Cardiac muscle cell (in vitro differentiated cells and primary cell): ENCODE data around the gene HEY2. TPM values are rescaled to one million over a fixed set of nuclear protein-coding genes. Genes with fewer than 3 reads are reported as not detected.
A peak's percentile ranks its signal among the peaks of the same experiment; 100 is the strongest.

Source experiments
- DNase-seq, 2 donors: peaks; one replicate each; pipeline versions ENCODE4 v3.0.0 to v3.0.0-alpha.2; 2010 to 2017; ENCODE audit warnings: low read depth in 1 of 2, low spot score in 1 of 2
- H3K27ac ChIP-seq: fragments of 200-600 bp; sonication (generic); 2 replicates; pipeline ENCODE4 v1.5.1; 2016
- H3K27me3 ChIP-seq: fragments of 200-600 bp; sonication (generic); 2 replicates; pipeline ENCODE4 v1.6.0; 2016; ENCODE audit warnings: control low read depth
- H3K36me3 ChIP-seq: fragments of 200-600 bp; sonication (generic); 2 replicates; pipeline ENCODE4 v1.5.1; 2016; ENCODE audit warnings: control low read depth
- H3K4me1 ChIP-seq: fragments of 200-600 bp; sonication (generic); 2 replicates; pipeline ENCODE4 v1.8.1; 2017; ENCODE audit warnings: low read depth, mild to moderate bottlenecking, mixed run types
- H3K4me3 ChIP-seq: fragments of 200-600 bp; sonication (generic); 2 replicates; pipeline ENCODE4 v1.5.1; 2016; ENCODE audit warnings: mild to moderate bottlenecking
- H3K9me3 ChIP-seq: fragments of 200-600 bp; sonication (generic); 2 replicates; pipeline ENCODE4 v1.5.1; 2017; ENCODE audit warnings: low read depth, mild to moderate bottlenecking, control low read depth
- polyA plus RNA-seq: library from polyadenylated mRNA; unstranded; fragments of >200 nt; fragmentation: Nextera tagmentation; extraction: Ambion mirVana; gene quantifications from 2 replicates; pipeline ENCODE4 v1.2.1, GENCODE V29; 2016
- total RNA-seq: library from RNA; depleted of rRNA; stranded (reverse); fragments of >200 nt; gene quantifications from 2 replicates; pipeline ENCODE4 v1.2.3, GENCODE V29; 2016
- TF ChIP-seq, protein P1 (sequence below): IDR thresholded peaks from 2 replicates; pipeline ENCODE4 v1.5.1; 2012; ENCODE audit warnings: low read depth, mild to moderate bottlenecking, low read length

Gene HEY2
- total and polyA plus RNA-seq, 2 experiments from 2014 or later, result 54.1 to 73.8 TPM

- Histone ChIP-seq H3K27me3 (peaks cover 11% of the 10 kb centered on the region), H3K9me3 (no peaks in the 10 kb centered on the region), H3K36me3 (peaks cover 11% of the 10 kb centered on the region), H3K4me3 (peak overlapping the region; percentile 84), H3K27ac (peak overlapping the region; percentile 92), H3K4me1 (peaks cover 29% of the 10 kb centered on the region)
- DNase-seq, result peak; percentile 25 to 35
- TF ChIP-seq, protein P1, sequence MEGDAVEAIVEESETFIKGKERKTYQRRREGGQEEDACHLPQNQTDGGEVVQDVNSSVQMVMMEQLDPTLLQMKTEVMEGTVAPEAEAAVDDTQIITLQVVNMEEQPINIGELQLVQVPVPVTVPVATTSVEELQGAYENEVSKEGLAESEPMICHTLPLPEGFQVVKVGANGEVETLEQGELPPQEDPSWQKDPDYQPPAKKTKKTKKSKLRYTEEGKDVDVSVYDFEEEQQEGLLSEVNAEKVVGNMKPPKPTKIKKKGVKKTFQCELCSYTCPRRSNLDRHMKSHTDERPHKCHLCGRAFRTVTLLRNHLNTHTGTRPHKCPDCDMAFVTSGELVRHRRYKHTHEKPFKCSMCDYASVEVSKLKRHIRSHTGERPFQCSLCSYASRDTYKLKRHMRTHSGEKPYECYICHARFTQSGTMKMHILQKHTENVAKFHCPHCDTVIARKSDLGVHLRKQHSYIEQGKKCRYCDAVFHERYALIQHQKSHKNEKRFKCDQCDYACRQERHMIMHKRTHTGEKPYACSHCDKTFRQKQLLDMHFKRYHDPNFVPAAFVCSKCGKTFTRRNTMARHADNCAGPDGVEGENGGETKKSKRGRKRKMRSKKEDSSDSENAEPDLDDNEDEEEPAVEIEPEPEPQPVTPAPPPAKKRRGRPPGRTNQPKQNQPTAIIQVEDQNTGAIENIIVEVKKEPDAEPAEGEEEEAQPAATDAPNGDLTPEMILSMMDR, result peak; percentile 8
Measured at GRCh38 chr6:125748406-125749172, 843 bp upstream of the HEY2 start.

GRCh38 chr6:125749865-125750691 is 646 bp downstream of the HEY2 start:
- peak overlapping the region; percentile 84 for H3K4me3 ChIP-seq
- TF ChIP-seq, protein P1, result no peak
- DNase-seq, result peak in 1 of 2 donors; percentile 58
- H3K27ac ChIP-seq, result peak overlapping the region; percentile 92
- H3K27me3 ChIP-seq, result peaks cover 11% of the 10 kb centered on the region
- H3K36me3 ChIP-seq, result peaks cover 23% of the 10 kb centered on the region
- peaks cover 38% of the 10 kb centered on the region for H3K4me1 ChIP-seq
- no peaks in the 10 kb centered on the region for H3K9me3 ChIP-seq

DNA sequence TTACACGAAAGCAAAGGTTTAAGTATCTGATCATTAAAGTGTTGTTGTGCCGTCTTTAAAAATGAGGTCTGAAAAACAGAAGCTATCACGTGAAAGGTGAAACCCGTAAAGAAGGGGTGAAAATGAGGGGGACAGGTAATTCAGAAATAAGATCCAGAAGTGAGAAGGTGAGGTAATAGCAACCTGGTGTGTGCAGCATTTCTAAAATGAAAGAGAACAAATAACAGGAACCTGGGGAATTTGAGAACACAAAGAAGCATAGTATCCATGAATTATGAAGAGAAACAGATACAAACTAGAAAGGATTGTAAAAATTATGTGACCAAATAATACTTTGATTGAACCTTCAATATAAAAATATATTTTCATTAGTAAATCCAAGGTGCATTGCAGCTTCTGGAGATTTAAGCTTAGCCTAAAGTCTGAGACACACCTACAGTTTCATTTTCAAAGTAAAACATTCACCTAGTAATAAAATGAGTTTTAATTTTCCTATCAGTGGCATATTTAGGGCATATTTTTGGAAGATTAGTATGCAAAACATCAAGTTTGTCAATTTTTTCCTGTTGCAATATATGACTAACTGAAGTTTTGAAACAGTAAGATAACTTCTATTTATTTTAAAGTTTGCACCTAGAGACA is 1.4 kb downstream of the HEY2 start:
- H3K27me3 ChIP-seq, result peaks cover 9% of the 10 kb centered on the region
- peak overlapping the region; percentile 92 for H3K27ac ChIP-seq
- DNase-seq, result no peak
- TF ChIP-seq, protein P1, result no peak
- peaks cover 40% of the 10 kb centered on the region for H3K4me1 ChIP-seq
- peak overlapping the region; percentile 84 for H3K4me3 ChIP-seq
- H3K9me3 ChIP-seq, result no peaks in the 10 kb centered on the region
- peaks cover 31% of the 10 kb centered on the region for H3K36me3 ChIP-seq

DNA sequence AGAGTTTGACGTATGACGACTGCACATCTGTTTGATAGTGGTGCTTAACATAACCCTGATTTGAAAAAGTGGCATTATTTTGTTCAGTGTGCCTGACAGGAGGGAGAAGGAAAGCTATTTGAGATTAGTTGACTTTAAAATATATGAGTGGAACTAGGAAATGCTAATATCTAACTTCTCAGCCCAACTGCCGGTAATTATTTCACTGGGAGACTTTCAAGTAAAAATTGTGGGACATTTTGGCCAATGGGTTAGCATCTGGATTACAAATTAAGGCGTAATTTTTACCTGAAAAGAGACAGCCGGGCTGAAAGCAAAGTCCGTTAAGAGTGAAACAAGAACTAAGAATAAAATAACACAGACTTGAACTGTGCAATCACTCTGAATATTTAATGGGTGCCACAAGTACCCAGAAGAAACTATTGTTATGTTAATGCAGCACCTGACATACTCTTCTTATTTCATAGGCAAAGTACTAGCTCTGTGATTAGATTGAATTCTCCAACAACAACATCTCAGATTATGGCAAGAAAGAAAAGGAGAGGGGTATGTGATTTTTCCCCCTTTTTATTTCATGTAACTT is 2.0 kb downstream of the HEY2 start:
- Histone ChIP-seq H3K9me3 (no peaks in the 10 kb centered on the region), H3K4me1 (peaks cover 36% of the 10 kb centered on the region), H3K27me3 (peaks cover 3% of the 10 kb centered on the region), H3K36me3 (peaks cover 33% of the 10 kb centered on the region), H3K4me3 (peak overlapping the region; percentile 84), H3K27ac (peak overlapping the region; percentile 92)
- TF ChIP-seq, protein P1, result no peak
- no peak for DNase-seq

- Histone ChIP-seq H3K36me3 (peaks cover 42% of the 10 kb centered on the region), H3K27ac (no peak overlapping the region), H3K4me3 (peak overlapping the region; percentile 84), H3K4me1 (peaks cover 36% of the 10 kb centered on the region), H3K27me3 (no peaks in the 10 kb centered on the region), H3K9me3 (no peaks in the 10 kb centered on the region)
- TF ChIP-seq, protein P1, result no peak
- DNase-seq, result no peak
Measured at GRCh38 chr6:125752773-125753172, 3.3 kb downstream of the HEY2 start.
